Measurements from ENCODE around the gene MED12L.
"Not testable (repeated sequence)": the region's sequence is repeated elsewhere in the genome, so short reads cannot be mapped to it uniquely, and the experiment has no call there.

MED12L gene

DNA sequence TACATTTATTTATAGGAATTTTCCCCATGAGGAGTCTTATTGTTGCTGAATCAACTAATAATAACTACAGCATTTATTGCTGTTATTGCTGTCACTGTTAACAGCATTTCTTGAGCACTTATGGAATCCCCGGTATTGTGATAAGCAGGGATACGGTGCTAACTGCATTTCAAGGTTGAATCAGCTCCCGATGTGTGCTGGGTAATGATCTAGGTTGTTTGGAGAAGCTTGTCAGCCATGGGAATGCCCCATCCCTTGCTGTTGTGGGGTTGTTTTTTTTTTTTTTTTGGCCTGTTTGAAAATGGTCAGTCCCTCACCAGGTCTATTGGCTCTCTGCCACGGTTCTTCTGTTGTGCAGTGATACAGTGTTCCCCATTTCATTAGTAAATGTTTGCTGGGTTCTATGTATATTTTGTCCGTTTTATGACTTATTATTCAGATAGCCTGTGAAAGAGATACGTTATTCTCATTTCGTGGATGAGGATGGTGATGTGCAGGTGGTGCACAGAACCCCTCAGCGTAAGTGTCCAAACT is 48.5 kb downstream of the MED12L start:
- DNase-seq (ENCODE audit: low read depth) = no peak

DNA sequence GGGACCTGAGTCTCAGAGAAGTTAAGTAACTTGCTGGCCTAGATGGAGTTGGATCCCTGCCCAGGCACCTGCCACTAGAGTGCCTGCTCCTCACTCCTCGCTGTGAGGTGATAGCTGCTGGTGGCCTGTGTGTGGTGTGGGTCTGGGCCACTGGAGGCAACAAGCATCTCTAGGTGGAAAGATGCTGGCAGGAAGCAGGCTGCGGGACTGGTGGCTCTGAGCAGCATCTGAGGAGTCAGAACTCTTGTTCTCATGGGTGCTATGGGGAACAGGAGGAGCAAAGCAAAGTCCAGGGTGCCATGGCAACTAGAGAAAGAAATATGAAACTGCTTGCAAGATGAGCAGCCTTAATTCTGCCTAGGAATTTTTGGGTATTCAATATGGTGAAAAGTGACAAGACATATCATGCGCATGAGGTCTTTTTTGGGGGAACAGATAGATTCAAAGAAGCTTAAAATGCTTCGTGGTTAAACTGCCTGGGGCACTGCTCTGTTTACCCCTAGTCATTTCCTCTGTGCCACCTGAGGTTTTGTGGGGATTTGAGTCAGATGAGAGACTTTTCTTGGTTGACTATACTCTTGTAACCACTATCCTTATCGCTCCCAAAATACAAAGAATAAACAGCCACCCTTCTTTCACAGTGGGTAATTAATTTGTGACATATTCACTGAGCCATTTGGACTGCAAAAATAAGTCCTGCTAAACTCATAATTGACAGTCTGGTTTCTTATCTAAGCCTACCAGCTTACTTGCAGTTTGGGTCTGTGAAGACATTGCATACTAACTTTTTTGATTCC is 50.3 kb downstream of the MED12L start:
- peak; percentile 2 for DNase-seq (ENCODE audit: low read depth)

DNA sequence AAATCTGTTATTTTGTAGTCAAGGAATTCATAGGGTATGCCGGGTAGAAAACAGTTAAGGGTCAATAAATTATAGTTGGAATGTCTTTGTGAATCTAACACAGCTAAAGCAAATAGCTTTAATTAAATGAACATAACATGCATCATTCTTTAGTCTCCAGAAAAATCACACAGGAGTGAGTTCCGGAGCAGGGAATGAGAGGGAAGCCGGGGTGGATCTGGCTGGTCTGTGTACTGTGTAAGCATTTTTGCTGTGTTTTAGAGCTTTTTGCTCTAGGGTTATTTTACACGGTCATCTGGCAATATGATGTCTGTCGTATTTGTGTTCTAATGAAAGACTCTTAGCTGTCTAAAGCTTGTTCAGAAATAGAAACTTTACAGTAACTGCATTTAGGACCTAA is 57.5 kb downstream of the MED12L start:
- no peak for DNase-seq (ENCODE audit: low read depth)

DNA sequence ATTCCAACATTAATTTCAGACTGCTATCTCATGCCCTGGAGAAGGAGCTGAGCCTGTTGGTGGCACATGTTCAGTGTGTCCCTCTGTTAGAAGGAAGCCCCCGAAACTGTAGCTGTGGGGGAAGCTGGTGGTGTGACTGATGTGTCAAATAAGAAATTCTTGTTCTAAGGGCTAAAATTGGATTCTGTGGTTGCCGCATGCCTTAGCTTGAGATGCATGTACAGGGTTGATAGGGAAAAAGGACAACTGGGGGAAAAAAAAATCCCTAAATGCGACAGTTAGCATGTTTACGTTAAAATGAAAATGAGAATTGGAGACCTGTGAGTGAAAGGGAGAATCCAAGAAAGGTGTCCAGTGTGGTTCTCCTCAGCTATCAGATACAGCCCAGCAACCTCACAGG is 58.6 kb downstream of the MED12L start:
- DNase-seq (ENCODE audit: low read depth) = no peak

DNA sequence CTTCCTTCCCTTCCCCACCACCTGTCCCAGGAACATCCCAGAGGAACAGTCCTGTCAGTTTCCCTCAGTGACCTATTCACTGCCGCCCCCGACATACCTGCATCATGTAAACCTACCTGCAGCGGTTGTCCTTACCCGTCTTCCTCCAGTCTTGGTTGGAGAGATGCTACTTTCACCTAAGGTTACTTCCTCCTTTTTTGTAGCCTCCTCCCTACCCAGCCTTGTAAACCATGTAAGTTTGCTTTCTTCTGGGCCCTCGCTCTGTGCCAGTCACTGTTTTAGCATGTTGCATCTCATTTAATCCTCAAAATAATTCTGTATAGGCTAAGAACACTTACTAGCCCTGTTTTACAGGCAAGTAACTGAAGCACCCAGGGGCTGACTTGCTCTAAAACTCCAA is 59.3 kb downstream of the MED12L start:
- no peak for DNase-seq (ENCODE audit: low read depth)

DNA sequence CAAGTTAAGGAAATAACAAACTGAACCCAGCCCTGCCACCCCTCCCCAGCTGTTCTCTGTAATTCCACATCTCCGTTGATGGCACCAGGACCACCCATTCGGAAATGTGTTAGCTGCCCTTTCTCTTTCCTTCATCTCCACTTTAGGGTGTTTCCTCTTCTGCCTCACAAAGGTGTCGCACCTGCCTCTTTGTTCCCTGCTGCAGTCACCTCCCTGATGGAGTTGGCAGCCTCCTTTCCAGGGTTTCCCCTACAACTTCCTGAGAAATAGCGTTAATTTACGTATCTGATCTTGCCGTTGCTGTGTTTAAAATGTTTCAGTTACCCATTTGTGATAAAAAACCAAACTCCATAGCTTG is 60.2 kb downstream of the MED12L start:
- DNase-seq (ENCODE audit: low read depth) = no peak

DNA sequence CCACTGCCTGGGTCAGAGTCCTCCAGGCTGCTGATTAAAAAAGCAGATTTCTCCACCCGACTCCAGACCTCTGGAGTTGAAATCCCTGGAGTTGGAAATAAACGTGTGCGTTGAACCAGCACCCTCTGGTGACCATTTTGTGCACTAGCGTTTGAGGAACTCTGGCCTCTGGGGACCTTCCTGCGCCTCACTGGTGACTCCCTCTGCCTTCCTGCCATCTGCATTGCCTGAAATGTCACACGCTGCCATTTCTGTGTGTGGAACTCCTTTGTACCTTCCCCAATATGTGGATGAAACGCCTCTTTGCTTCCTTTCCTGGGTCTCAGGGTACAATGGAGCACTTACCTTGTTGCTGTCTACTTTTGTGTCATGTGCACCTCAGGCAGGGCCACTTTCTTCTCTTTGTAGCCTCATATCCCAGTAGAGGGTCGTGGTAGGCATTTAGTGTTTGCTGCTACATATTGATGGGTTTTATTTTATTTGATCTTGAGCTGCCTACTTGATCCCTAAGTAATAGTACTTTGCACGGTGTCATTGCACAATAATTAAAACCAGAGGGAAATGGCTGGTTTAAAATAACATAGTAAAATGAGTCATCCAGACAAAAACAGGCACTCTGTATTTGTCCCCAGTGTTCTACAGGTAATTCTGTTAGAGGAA is 60.7 kb downstream of the MED12L start:
- no peak for DNase-seq (ENCODE audit: low read depth)

DNA sequence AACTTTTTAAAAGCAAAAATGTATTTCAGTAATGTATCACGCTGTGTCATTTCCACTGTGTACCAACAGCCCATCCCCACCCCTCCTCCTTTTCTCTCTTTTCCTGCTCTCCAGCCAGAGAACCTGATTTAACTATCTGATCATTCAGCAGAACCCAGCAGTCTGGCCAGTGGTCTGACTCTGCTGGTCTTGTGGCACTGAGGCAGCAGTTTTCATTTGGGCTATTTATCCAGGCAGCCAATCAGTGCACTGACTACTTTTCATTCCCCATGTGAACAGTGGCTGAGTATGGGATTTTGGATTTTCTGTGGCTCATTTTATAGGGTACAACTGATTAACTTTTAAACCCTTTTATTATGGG is 61.2 kb downstream of the MED12L start:
- no peak for DNase-seq (ENCODE audit: low read depth)

DNA sequence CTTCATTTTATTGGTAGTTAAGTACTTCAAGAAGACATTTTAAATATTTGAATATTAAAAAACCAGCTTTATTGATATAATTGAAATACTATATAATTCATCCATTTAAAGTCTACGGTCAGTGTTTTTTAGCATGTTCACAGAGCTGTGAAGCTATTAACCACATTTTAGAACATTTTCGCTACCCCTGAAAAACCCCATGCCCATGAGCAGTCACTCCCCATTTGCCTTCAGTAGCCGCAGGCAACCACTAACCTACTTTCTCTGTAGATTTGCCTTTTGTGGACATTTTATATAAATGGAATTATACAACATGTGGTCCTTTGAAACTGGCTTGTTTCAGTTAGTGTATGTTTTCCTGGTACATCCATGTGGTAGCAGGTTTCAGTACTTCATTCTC is 61.8 kb downstream of the MED12L start:
- DNase-seq (ENCODE audit: low read depth) = no peak

DNA sequence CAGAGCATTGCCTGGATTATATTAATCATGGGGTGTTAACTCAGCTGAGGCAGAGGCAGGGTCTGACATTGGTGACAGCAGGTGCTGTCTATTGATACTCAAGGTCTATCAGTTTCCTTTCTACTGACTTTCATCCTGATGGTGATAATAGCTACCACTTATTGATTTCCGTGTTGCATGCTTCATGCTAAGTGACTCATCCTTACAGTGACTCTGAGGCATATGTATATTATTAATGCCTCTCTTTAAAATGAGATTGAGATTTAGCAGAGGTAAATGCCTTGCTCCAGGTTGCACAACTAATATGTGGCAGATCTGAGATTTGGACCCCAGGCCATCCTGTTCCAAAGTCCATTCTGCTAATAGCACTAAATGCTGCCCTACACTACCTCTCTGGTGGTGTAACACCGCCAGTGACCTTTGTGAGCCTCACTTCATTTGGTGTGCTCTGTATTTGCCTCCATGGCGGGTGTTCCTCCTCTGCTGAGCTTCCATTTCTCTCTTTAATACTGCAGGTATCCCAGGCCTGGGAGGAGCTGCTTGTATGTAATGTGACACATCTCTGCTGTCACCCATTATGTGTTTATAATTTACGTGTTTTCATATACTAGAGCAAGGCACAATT is 67.1 kb downstream of the MED12L start:
- no peak for DNase-seq (ENCODE audit: low read depth)

DNA sequence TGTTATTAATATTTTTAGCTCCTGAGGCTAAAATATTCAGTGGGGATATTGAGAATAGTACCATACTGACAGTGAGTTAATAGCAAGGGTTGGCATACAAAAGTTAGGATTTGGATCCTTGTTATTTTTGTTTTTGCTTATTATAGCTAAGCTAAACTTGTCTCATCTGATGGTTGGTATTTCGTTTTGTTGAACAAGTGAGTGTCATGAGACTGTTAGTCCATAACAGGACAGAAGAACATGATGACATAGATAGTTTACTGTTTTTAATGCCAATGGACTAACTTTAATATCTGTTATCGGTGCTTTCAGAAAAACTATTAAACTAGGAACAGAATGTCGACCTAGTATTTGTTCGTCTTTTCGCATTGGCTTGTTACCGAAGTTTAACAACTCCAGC is 69.1 kb downstream of the MED12L start:
- no peak for DNase-seq (ENCODE audit: low read depth)

DNA sequence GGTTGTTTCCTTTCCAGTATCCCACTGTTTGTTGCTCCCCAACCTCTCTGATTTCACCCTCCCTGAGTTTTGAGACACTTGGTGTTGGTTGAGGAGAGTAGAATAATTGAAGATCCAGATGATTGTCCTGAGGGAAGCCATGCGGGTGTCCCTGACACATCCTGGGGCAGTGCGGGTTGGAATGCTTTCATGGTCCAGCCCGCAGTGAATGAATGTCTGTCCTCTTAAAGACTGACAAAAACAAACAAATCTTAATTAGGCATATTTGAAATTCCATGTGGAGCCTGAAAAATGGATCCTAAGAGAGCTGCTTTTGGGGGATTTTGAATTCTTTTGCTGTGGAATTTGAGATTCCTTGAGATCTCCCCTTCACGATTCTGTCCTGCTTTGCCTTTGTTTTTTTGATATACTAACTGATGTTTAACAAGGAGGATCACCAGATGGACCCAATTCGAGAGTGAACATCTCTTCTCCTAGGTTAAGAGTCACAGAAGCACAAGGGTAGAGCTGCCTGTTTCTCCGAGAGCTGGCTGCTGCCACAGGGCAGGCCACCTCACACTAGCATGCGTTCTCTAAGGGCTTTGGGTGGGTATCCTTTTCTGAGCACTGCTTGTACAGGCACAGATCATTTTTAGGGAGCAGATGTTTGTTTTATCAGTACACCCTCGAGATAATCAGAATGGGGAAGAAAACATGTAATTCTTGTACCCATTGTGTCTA is 70.1 kb downstream of the MED12L start:
- DNase-seq (ENCODE audit: low read depth) = no peak

DNA sequence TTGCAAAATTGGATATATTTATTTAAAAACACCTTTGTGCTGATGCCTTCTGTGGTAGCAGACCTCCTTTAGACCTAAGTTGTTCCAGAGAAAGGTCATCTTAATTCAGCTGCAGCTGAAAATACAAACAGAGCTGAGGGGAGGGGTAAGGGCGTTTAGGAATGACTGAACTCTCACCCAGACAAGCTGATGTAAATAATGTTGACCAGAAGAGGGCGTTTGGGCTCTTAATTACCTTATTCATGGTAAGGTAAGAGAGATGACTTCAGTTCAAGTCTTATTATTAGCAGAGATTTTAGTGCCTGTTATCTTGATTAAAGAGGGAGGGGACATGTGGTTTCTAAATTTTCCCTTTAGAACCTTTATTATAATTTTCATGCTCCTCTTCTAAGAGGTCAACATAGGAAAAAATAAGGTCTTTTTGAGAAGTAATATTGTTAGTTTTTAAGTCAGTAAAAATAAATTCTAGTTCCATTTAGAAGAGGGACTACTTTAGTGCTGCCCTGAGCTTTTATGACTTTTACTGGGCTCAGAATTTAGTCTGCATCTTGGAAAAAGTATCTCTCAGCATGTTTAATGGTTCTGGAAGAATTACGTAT is 71.3 kb downstream of the MED12L start:
- no peak for DNase-seq (ENCODE audit: low read depth)

DNA sequence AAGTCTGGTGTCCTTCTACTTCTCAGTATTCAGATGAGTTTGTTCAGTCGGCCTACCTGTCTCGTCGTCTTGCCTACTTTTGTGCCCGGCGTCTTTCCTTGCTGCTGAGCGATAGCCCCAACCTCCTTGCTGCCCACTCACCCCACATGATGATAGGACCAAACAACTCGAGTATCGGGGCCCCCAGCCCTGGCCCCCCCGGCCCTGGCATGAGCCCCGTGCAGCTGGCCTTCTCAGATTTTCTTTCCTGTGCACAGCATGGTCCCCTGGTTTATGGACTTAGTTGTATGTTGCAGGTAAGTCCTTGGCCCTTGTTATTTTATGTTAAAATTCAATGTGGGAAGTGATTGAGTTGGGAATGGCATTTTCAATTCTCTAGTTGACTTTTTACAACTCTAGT is 74.3 kb downstream of the MED12L start:
- no peak for DNase-seq (ENCODE audit: low read depth)

DNA sequence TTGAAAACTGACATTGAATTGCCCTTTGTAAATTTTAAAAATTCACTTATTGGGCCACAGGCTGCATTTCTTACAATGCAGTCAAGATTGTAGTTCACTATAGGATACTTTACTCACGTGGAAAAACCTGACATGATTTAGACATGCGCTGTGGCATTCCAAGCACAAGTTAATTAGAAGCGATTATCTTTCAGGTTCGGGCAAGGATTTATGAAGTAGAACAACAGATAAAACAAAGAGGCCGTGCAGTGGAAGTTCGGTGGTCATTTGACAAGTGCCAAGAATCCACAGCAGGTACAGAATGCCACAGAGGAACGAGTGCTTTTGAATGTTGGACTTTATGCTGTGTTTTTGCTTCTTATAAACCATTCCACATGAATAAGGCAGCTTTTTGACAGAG is 79.8 kb downstream of the MED12L start:
- DNase-seq (ENCODE audit: low read depth) = no peak

DNA sequence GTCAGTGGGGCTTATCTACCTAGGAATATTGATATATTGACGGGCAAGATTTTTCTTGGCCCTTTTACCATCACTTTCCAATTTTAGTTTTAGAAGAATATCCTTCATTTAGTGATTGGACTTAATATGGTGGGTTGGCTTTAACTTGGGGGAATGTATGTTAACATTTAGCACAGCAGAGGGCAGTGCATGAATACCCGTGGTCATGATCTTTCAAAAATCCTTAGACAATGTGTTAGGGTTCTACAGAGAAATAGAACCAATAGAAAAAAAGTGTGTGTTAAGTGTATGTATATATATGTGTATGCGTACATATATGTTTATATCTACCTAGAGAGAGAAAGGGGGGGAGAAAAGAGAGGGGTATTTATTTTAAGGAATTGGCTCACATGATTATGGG is 80.7 kb downstream of the MED12L start:
- no peak for DNase-seq (ENCODE audit: low read depth)

DNA sequence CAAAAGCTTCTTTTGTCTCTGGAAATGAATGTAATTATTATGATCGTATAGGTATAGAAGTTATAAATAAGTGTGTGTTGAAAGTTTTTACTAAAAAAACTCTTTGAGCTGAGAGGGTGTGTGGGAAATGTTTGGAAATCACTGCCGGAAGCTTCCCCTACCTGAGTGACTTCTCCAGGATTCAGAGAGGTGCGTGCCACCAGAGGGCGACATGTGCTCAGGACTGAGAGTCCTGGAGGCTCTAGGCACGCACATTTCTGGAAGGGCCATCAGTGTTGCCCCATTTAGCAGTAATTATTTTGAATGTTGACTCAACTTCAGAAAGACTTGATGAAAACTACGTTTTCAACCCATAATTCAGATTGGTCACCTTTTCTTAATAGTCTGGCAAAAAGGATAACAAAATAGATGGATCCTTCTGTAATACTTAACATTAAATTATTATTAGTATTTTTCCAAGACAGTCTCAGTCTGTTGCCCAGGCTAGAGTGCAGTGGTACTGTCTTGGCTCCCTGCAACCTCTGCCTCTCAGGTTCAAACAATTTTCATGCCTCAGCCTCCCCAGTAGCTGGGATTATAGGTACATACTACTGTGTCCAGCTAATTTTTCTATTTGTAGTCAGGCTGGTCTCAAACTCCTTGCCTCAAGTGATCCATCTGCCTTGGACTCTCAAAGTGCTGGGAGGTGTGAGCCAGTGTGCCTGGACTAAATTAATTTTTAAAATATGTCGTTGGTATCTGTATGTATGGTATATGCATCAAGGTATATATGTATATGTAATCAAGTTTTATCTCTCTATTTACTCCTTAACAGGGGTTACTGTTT is 83.0 kb downstream of the MED12L start:
- DNase-seq (ENCODE audit: low read depth) = peak; percentile 78

DNA sequence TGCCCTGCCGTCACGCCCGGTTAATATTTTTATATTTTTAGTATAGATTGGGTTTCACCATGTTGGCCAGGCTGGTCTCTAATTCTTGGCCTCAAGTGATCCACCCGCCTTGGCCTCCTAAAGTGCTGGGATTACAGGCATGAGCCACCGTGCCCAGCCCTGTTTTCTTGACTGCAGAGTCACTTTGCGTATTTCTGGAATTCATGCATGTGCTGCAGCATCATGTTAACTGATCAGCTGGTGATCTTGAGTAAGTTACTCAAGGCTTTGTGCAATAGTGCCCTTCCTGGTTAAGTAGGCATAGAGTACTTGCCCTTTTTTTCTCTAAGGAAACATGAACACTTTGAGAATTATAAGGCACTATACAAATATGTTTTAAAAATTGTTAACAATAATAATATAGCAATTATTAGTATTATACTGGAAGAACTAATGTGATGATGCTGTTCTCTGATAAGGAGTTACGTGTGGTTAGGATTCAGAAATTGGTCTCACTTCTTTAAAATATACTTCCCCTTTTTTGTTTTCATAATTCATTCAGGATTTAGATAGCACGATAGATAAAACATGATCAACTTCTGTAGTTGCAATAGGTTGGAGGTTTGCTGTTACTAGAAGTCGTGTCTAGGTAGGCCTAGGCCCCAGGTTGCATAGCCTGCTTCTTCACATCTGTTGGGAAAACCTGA is 83.9 kb downstream of the MED12L start:
- no peak for DNase-seq (ENCODE audit: low read depth)

DNA sequence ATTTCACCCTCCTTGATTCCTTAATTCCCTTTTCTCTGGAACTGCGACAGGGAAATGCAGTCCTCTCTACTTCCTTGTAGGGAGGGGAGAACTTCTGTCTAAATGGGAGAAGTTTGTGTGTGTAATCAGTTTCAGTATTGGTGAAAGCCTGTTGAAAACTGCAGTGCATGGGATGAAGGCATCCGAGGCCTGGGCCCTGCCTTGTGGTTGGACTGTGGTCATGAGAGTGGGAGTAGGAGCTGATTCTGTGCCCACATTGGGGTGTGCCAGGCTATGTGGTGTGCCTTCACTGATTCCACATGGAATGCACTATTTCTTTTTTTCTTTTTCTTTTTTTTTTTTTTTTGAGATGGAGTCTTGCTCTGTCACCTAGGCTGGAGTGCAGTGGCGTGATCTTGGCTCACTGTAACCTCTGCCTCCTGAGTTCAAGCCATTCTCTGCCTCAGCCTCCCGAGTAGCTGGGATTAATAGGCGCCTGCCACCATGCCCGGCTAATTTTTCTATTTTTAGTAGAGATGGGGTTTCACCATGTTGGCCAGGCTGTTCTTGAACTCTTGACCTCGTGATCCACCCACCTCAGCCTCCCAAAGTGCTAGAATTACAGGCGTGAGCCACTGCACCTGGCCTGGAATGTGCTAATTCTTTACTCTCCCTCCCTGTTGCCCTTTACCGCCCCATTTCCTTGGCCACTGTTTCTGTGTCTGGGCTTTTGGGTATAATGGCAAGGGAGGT is 84.7 kb downstream of the MED12L start:
- DNase-seq (ENCODE audit: low read depth) = not testable (repeated sequence)

DNA sequence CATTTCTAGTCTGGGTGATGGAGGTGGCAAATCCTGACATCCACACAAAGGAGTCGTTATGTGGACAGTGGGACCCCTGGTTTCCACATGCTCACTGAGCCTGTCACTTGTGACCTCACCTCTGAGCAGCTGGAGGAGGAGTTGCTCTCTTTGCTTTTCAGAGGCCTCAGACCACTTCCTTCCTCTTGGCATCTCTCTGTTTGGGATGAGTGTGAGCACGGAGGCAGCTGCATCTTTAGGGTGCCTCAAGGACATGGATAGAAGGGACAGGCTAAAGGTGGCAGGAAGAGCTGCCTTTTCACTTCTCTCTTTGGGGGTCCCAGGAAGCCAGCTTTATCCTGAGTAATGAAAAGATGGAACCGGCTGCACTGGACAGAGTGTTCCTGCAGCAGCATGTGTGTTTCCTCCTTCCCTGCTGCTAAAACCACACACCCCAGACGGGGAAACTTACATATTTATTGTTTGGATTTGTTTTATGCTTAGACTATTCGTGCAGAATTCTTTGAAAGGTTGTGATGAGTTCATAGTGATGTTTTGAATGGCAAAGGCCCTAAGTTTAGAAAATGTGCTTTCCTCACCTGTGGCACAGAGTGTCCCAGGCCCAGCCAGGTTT is 85.8 kb downstream of the MED12L start:
- DNase-seq (ENCODE audit: low read depth) = no peak
